ENCODE measurements around the gene MALRD1.

The MALRD1 gene

GRCh38 chr10:19231034-19231433 lies 182.4 kb downstream of the MALRD1 start:
- DNase-seq (ENCODE audit: low read depth): no peak

DNA sequence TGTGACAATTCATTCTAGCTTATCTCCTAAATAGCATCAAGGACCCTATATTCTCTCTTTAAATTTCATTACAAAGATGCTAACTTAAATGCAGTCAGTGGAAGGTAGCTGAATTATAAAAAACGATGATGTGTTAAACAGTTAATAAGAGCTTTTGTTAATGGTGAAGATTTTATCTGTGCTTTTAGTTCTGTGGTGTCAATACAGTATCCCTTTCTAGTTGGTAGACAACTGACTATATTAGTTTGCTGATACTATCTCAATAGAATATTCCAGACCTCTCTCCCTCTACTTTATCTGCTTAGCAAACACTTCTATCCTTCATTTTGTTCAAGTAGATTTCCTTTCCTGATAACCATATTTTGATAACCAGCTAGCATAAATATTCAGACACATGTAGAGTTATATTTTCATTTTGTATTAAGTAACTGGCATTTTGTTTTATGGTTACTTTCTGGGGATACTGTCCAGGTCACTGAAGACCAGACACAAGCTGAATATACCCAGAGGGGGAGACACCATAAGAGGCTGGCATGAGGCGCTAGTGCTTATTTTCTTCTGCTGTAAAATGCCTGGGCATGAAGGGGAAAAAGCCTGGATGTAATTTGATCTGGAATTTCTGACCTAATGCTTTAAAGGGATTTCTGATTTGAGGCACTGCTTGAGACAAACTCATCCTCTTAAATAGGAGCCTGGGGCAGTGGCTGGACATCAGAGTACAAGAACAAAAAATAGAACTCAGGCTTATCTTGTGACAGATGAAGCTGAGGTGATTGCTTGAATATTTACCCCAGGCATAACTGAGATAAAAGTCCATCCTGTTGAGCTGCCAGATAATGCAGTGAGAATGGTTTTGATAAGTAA lies 197.5 kb downstream of the MALRD1 start:
- DNase-seq (ENCODE audit: low read depth): no peak

DNA sequence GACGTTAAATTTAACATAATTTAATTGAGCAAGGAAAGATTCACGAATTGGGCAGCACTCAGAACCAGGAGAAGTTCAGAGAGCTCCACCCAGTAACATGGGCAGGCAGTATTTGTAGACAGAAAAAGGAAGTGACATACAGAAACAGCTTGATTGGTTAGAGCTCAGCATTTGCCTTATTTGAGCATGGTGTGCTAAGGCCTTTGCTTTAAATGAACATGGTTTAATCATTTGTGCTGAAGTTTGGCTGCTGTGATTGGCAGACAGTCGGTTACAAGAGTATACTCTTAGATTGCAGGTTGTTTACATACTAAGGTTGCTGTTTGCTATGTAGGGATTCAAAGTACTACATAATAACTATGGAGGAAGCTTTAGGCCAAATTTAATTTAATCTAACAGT lies 199.2 kb downstream of the MALRD1 start:
- no peak for DNase-seq (ENCODE audit: low read depth)

DNA sequence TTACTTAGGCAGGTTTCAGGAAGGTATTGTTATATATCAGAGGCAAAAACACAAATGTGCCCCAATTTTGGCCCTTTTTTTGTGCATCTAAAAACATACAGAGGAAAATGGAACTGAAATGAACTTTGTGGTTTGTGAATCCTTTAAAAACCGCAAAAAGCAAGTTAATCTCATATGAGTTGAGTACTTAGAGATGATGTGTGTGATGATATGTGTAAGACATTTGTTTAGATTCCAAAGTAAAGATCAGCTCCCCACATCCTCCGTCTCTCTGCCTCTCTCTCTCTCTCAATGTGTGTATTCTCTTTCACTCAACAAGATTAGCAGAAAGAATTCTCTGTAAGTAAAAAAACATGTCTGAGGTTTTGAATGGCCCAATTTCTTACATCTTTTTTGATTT lies 201.9 kb downstream of the MALRD1 start:
- DNase-seq (ENCODE audit: low read depth): no peak

GRCh38 chr10:19252531-19252930 lies 203.9 kb downstream of the MALRD1 start:
- no peak for DNase-seq (ENCODE audit: low read depth)

GRCh38 chr10:19256331-19256730 lies 207.7 kb downstream of the MALRD1 start:
- no peak for DNase-seq (ENCODE audit: low read depth)

DNA sequence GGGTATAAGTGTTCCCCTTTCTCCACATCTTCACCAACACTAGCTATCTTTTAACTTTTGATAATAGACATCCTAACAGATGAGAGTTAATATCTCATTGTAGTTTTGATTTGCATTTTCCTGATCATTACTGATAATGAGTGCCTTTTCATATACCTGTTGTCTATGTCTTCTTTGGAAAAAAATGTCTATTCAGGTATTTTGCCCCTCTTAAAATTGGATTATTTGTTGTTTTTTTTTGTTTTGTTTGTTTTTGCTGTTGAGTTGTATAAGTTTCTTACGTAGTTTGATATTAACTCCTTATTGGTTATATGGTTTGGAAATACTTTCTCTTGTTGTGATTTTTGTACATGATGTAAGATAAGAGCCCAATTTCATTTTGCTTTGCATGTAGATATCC lies 214.7 kb downstream of the MALRD1 start:
- no peak for DNase-seq (ENCODE audit: low read depth)

GRCh38 chr10:19283285-19283684 lies 234.7 kb downstream of the MALRD1 start:
- DNase-seq (ENCODE audit: low read depth): no peak

DNA sequence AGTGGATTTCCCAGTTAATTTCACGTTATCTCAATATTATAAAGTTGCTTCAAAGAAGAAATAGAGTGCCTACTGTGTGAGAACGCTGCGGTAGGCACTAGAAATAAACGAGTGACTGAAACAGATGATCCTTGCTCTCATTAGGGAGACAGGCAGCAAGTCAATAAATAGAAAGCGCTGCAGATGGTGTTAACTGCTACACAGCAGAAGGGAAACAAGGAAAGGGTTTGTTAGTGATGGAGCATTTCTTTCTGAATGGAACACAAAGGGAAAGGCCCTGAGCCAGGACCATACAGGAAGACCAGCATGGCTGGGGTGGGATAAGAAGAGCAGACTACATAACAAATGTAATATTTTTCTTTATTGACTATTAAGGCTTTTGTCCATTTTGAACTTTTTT lies 235.2 kb downstream of the MALRD1 start:
- no peak for DNase-seq (ENCODE audit: low read depth)

DNA sequence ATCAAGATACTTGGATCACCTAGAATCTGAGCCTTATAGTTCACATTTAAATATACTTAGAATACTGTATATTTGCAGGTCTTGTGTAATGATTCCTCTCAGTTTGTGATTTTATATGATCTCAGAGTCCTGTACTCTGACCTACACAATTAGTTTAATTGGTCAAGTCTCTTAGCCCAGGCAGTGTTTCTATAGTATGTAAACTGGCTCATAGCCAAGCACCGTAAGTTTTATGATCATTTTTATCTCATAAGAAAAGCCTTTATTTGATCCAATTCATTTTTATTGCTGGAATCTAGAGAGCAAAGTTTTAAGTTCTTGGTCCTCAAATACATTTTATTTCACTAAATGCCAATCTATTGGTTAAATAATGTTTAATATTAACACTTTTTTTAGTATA lies 242.2 kb downstream of the MALRD1 start:
- DNase-seq (ENCODE audit: low read depth): no peak

DNA sequence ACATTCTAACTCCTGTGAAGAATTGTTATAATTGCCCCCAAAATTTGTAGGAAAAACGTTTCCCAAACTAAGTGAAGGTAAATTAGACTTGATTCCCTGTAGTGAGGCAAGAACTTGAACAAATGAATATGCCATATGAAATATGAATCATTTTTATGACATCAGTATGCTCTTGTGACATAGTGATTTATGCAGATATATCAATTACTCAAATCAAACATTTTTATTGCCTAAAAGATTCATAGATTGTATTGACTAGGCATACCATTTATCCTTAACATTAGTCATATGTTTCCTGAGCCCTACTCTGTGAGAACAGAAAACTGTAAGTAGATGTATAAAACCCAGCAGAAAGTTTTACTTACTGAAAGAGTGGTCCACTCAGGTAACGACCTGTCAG lies 245.6 kb downstream of the MALRD1 start:
- DNase-seq (ENCODE audit: low read depth): no peak

GRCh38 chr10:19299645-19300044 lies 251.0 kb downstream of the MALRD1 start:
- DNase-seq (ENCODE audit: low read depth): no peak

DNA sequence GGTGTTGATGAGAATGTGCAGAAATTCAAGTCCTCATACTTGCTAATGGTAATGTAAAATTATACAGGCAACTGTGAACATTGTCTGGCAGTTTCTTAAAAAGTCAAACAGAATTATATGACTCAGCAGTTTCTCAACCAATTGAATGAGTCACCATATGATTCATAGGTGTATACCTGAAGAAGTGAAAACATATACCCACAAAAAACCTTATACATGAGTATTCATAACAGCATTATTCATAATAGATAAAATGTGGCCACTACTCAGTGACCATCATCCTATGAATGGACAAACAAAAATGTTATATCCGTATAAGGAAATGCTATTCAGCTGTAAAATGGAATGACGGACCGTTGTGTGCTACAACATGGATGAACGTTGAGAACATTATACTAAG lies 253.5 kb downstream of the MALRD1 start:
- DNase-seq (ENCODE audit: low read depth): no peak

GRCh38 chr10:19310066-19310465 lies 261.5 kb downstream of the MALRD1 start:
- DNase-seq (ENCODE audit: low read depth): no peak

DNA sequence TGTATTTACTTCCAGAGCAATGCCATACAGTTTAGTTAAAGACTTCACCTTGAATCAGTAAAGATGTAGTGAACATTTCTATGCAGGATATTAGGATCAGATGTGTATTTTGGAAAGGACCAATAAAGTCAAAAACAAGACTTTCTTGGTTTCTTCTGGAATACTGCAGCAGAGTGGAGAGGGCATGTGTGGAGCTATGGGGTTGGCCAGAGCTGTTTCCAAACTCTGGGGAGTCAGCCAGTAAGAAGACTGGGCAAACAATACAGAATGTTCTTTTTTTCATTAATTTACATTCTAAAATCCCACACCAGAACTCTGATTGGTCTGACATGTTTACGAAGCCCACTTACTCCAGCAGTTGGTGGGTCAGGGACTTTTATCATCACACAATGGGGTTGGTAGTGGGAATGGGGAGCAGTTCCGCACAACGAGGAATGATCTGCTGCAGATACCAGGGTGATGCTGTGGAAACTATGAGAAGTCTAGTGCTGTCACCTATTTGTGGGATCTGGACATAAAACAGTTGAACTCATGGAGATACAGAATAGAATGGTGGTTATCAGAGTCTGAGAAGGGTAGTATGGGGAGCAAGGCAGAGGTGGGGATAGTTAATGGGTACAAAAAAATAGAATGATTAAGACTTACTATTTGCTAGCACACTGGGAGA lies 267.7 kb downstream of the MALRD1 start:
- DNase-seq (ENCODE audit: low read depth): no peak

- DNase-seq (ENCODE audit: low read depth): no peak
Measured at GRCh38 chr10:19317952-19318351, 269.4 kb downstream of the MALRD1 start.

DNA sequence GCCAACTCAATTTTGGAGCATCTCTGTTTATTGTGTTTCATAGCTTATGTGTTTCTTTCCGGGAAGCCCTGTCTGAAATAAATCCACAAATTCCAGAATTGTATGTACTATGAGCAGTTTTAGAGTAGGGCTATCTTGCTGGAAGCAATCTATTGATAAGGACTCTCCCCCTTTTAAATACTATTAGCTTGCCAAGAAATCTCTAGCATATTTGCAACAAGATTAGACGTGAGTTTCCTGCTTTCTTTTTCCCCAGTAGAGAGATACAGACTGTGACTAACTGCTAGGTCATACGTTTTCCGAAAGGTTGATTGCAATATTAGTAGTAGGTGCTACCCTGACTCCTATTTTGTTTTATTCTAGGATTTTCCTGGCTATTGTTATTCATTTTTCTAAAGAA lies 277.0 kb downstream of the MALRD1 start:
- DNase-seq (ENCODE audit: low read depth): no peak

DNA sequence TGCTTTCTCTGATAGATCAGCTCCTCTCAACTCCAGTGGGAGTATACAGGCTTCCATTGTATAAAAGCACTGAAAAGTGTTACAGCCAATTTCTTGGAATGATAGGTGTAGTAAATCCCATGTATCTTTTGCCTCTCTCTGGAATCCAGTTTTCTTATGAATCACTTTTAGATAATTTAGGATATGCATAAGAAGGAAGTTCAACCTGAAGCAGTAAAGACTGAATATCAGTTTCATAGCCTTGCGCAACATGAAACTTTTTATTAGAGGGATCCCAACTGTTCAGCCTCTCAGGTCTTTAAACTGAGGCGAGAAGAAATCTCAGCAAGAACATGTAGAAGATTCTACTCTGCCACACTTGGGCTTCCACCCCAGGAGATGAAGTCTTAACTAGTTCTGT lies 280.0 kb downstream of the MALRD1 start:
- no peak for DNase-seq (ENCODE audit: low read depth)

DNA sequence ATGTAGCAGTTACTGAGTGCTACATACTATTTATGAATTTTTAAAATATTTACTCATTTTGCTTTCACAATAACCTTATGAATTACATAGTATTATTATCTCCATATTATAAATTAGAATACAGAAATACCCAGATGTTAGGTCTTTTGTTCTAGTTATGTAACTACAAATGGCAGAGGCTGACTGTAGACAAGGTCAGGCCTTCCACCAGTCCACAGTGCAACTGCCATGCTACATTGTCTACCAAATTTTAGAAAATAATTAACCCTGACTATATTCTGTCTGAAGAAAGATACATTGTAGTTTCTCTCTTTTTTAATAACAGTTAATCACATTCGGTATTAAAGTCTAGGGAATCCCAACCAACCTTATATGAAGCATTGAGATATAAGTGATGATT lies 280.9 kb downstream of the MALRD1 start:
- no peak for DNase-seq (ENCODE audit: low read depth)

DNA sequence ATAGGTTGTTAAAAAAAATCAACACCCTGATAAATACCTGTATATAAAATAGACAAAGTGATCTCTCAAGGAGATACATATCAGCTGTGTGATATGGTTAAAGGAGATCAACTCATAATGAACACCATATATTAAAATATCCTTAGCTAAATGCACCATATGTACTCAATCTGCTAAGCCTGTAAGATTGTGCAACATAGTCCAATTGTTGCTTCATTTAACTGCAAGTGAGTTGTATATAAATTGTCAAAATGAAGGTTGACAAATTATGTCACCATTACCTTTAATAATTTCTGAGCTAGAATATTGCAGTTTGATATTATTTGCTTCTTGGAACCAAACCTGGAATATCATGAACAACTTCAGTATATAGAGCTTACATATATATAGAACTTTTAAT lies 283.7 kb downstream of the MALRD1 start:
- DNase-seq (ENCODE audit: low read depth): no peak

DNA sequence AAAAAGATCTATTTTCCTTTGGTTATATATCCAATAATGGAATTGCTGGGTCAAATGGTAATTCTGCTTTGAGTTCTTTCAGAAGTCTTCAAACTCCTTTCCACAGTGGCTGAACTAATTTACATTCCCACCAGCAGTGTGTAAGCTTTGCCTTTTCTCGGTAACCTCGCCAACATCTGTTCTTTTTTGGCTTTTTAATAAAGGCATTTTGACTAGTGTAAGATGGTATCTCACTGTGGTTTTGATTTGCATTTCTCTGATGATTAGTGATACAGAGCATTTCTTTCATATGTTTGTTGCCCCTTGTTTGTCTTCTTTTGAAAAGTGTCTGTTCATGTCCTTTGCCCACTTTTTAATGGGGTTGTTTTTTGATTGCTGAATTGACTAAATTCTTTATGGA lies 285.0 kb downstream of the MALRD1 start:
- no peak for DNase-seq (ENCODE audit: low read depth)

- no peak for DNase-seq (ENCODE audit: low read depth)
Measured at GRCh38 chr10:19347621-19348020, 299.0 kb downstream of the MALRD1 start.

DNA sequence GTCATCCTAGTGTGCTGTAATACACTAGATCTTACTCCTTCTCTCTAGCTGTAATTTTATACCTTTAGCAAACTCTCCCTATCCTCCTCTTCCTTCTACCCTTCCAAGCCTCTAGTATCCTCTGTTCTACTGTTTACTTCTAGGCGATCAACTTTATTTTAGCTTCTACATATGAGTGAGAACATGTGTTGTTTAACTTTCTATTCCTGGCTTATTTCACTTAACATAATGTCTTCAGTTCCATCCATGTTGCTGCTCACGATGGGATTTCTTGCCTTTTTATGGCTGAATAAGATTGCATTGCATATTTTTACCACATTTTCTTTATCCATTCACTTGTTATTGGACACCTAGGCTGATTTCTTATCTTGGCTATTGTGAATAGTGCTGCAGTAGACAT lies 318.6 kb downstream of the MALRD1 start:
- no peak for DNase-seq (ENCODE audit: low read depth)

DNA sequence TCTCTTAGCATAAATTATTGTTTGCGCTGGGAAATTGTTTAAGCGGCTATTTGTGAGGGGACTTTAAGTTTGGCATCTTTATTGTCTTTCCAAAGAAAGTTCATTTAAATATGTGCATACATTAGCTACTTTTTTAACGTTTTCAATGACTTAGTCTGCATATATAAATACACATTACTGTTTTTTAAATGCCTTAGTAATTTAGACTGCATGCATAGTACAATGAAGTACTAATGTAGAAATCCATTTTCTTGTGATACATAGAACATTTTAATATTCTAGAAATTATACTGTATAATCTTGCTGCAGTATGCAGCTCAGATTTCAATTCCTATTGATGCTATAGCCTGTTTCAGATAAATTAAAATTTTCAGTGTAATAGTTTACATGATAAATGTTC lies 325.4 kb downstream of the MALRD1 start:
- no peak for DNase-seq (ENCODE audit: low read depth)

All from fibroblast of the conjunctiva (primary cell).